Astrocyte of the hippocampus (primary cell): ENCODE measurements around the gene IL1RL1.
A peak's percentile ranks its signal among the peaks of the same experiment; 100 is the strongest.

Experiments
- DNase-seq: peaks from one replicate; pipeline ENCODE4 v3.0.0; 2011; ENCODE audit warnings: low read depth, low spot score

Gene IL1RL1

GRCh38 chr2:102310964-102311640, at the start of gene IL1RL1:
TSS of gene IL1RL1 (plus strand) at chr2:102311563. CDS start at chr2:102338265, 26,702 bp downstream.
- DNase-seq = no peak

- no peak for DNase-seq
Measured at GRCh38 chr2:102262216-102263129, 48.9 kb upstream of the IL1RL1 start.

GRCh38 chr2:102264952-102265351, 46.4 kb upstream of the IL1RL1 start:
- DNase-seq = no peak

GRCh38 chr2:102266204-102266603, 45.2 kb upstream of the IL1RL1 start:
- no peak for DNase-seq

GRCh38 chr2:102267774-102268173, 43.6 kb upstream of the IL1RL1 start:
- DNase-seq = no peak

- DNase-seq = peak; percentile 75
Measured at GRCh38 chr2:102268510-102269199, 42.7 kb upstream of the IL1RL1 start.

- DNase-seq = no peak
Measured at GRCh38 chr2:102269200-102269524, 42.2 kb upstream of the IL1RL1 start.

GRCh38 chr2:102271844-102272243, 39.5 kb upstream of the IL1RL1 start:
- DNase-seq = no peak

GRCh38 chr2:102273619-102274211, 37.6 kb upstream of the IL1RL1 start:
- no peak for DNase-seq

GRCh38 chr2:102276549-102277201, 34.7 kb upstream of the IL1RL1 start:
- no peak for DNase-seq

GRCh38 chr2:102277202-102277700, 34.1 kb upstream of the IL1RL1 start:
- DNase-seq = no peak

GRCh38 chr2:102278720-102279390, 32.5 kb upstream of the IL1RL1 start:
- peak; percentile 22 for DNase-seq

- no peak for DNase-seq
Measured at GRCh38 chr2:102279391-102279735, 32.0 kb upstream of the IL1RL1 start.

- DNase-seq = no peak
Measured at GRCh38 chr2:102282678-102283091, 28.7 kb upstream of the IL1RL1 start.

GRCh38 chr2:102283996-102284395, 27.4 kb upstream of the IL1RL1 start:
- DNase-seq = no peak

- DNase-seq = peak; percentile 29
Measured at GRCh38 chr2:102284611-102285010, 26.8 kb upstream of the IL1RL1 start.

GRCh38 chr2:102285368-102285767, 26.0 kb upstream of the IL1RL1 start:
- no peak for DNase-seq

- DNase-seq = no peak
Measured at GRCh38 chr2:102286041-102286440, 25.3 kb upstream of the IL1RL1 start.

GRCh38 chr2:102289129-102289528, 22.2 kb upstream of the IL1RL1 start:
- DNase-seq = no peak

- DNase-seq = no peak
Measured at GRCh38 chr2:102290594-102290993, 20.8 kb upstream of the IL1RL1 start.
